ENCODE data around the gene ZNF480.

GRCh38 chr19:52277471-52277870 is 19.5 kb upstream of the ZNF480 start:
- TF ChIP-seq ARNT (IDR thresholded peaks at IDR 0.05) (no peak), HDGF (IDR thresholded peaks at IDR 0.05; ENCODE audit: borderline replicate concordance) (no peak), SUZ12 (IDR thresholded peaks at IDR 0.05) (no peak), FOXM1 (IDR thresholded peaks at IDR 0.05; ENCODE audit: borderline replicate concordance) (no peak), CTBP1 (IDR thresholded peaks at IDR 0.05; ENCODE audit: borderline replicate concordance) (no peak), SP1 (IDR thresholded peaks at IDR 0.05) (no peak), NFRKB (IDR thresholded peaks at IDR 0.05) (no peak)

Data from HEK293T (cell line).